Right ventricle myocardium inferior (tissue), 1 donor: ENCODE measurements around the gene PKDCC. TPM values are rescaled to one million over a fixed set of nuclear protein-coding genes. Genes with fewer than 3 reads are reported as not detected.
A peak's percentile ranks its signal among the peaks of the same experiment; 100 is the strongest.
"Not testable (repeated sequence)": the region's sequence is repeated elsewhere in the genome, so short reads cannot be mapped to it uniquely, and the experiment has no call there.

ENCODE experiments used
- ATAC-seq: fragments of 200-7000 bp; cut with Tn5 transposase; one replicate; pipeline ENCODE4 v1.9.1; 2020; ENCODE audit warnings: mild to moderate bottlenecking, moderate library complexity
- DNase-seq: peaks from one replicate; pipeline ENCODE4 v3.0.0; 2021; ENCODE audit errors: missing footprints
- intact Hi-C: fragments of 100-400 bp; cut with DNase I; formaldehyde crosslinking; loops from one replicate; pipeline ENCODE4 v1.11.0; 2022
- total RNA-seq: library from RNA; stranded (reverse); fragmentation: NEBNext Ultra II Directional; extraction: Animal tissue kit (Norgen Biotek cat#: 25700); gene quantifications from one replicate; pipeline ENCODE4 v1.2.1, GENCODE V29; 2021
- donor health status: DM: no; HTN: yes; CAD: no; lungs with severe emphysema.

The PKDCC gene
- total RNA-seq, 1 donor from 2014 or later, result 114 TPM

DNA sequence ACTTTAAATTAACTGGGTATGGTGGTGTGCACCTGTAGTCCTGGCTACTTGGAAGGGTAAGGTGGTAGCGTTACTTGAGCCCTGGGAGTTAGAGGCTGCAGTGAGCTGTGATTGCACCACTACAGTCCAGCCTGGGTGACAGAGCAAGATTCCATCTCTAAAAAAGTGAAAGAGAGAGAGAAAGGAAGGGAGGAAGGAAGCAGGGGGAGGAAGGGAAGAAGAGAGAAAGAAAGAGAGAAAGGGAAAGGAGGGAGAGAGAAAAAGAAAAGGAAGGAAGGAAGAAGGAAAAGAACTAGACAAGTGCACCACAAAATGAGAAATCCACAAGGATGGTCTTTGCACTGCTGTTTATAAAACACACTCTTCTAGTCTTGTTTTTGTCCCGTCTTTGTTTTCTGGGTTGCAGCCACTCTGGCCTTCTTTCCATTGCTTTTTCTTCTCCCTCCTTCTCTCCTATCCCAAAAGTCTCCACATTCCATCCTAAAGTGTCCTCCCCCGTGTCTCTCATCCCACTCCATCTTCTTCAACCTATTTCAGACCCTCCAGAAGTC, 32.0 kb downstream of the PKDCC start:
- ATAC-seq (no peak), DNase-seq (no peak)
- intact Hi-C loops, result loop anchor here (5.0 kb wide), 1 partner anchor 33 kb away; the partner anchor contains the start of gene PKDCC

DNA sequence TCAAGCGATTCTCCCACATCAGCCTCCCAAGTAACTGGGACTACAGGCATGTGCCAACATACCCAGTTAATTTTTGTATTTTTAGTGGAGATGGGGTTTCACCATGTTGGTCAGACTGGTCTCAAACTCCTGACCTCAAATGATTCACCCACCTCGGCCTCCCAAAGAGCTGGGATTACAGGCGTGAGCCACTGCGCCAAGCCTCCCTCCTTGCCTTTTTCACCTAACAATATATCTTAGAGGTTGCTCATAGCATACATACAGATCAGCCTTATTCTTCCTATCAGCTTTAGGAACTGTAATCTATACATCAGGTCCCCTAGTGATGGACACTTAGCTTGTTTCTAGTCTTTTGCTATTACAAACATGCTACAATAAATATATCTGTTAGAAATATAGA, 33.3 kb downstream of the PKDCC start:
- ATAC-seq, DNase-seq: not testable (repeated sequence)
- intact Hi-C loops, result loop anchor here (5.0 kb wide), 1 partner anchor 34 kb away; the partner anchor contains the start of gene PKDCC

DNA sequence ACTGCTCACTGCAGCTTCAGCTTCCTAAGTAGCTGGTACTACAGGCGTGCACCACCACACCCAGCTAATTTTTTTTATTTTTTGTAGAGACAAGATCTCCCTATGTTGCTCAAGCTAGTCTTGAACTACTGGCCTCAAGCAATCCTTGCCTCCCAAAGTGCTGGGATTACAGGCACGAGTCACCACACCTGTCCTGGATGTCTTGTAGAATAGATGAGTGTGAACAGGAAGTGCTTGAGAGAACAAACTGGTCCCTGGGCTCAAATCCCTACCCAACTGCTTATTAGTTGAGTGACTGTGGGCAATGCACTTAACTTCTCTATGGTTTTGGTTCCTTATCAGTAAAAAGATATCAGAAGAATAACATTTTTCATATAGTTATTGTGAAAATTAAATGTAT, 34.2 kb downstream of the PKDCC start:
- ATAC-seq, result no peak
- DNase-seq, result no peak
- intact Hi-C loops, result loop anchor here (5.0 kb wide), 1 partner anchor 35 kb away; the partner anchor contains the start of gene PKDCC

DNA sequence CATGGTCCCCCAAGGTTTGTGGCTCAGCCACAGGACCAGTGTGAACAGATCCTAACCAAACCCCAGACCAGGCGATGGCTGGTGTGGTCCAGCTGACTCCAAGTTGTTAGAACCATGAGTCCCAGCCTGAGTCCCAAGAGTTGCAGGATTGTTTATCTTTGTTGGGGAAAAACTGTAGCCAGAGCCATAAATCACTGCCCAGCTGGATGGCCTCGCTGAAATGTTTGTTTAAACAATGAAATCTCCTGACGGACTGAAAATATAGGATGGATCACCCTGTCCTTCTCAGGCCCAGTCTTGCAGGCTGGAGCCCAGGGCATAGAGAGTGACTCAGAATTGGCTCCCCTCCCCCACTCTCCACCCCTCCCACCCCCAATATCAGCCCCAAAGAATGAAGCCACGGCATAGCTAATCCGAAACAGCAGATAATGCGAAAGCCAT, 36.4 kb downstream of the PKDCC start:
- intact Hi-C loops, result loop anchor here (5.0 kb wide), 1 partner anchor 37 kb away; the partner anchor contains the start of gene PKDCC
- ATAC-seq (peak; percentile 84), DNase-seq (no peak)

DNA sequence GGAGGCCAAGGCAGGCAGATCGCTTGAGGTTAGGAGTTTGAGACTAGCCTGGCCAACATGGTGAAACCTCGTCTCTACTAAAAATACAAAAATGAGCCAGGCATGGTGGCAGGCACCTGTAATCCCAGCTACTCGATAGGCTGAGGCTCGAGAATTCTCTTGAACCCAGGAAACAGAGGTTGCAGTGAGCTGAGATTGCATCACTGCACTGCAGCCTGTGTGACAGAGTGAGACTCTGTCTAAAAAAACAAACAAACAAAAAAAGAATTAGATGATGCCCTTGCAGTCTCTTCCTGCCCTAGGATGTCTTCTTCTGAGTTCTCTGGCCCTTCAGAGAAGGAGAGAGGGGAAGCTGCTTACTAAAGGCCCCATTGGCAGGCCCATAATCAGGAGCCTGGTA, 37.2 kb downstream of the PKDCC start:
- ATAC-seq, DNase-seq: not testable (repeated sequence)
- intact Hi-C loops, result loop anchor here (5.0 kb wide), 1 partner anchor 233 kb away; no protein-coding TSS in a partner anchor

DNA sequence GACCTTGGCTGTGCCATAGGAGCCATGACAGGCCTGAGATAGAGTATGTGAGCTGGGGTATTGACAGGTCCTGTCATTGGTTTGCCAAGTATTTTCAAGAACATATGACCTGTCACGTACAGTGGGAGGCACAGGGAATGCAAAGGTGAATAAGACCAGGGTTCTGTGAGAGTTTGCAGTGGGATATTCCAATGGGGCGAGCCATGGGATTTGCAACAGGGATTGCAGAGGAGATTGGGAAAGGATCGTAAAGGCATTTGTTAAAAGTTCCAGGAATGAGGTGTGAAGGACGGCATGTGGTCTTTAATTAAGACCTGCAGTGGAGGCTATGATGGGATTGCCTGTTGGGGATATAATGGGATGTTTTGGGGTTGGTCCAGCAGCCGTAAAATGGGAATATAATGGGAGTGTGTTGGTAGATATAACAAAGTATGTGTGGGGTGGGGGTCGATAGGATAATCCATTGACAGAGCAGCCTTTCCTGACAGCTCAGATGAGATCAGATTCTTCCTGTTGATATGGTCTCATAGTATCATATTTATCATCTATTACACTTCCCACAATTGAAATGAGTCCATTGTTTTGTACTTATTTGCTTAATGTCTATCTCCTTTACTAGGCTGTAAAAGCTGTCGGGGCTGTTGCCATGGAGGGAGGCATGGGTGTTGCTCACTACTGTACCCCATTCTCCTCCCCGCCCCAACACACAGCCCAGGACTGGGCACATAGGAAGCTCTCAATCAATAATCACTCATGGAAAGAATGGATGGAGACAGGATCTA, 38.1 kb downstream of the PKDCC start:
- intact Hi-C loops, result loop anchor here (1.0 to 5.0 kb wide), 2 partner anchors 217 to 234 kb away; no protein-coding TSS in a partner anchor
- no peak for ATAC-seq
- DNase-seq, result no peak

DNA sequence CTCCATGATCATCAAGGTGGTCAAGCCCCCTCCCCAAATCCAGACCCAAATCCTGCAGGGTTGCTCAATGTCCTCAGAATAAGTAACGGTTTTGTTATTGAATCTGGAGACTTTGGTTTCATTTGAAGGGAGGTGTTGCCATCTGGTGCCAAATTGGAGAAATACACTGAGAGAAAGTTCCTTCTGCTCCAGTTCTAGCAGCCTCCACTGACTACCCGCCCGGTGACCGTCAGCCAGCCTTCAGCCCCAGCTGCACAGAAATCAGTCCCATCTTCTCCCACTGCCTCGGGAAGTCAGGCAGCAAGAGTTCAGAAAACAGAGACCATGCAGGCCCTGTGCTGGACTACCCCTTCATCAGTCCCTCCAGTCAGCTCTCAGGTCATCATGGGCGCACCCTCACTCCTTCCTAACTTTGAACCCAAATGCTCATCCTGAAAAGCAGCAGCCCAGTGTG, 38.7 kb downstream of the PKDCC start:
- DNase-seq (no peak), ATAC-seq (peak; percentile 53)
- intact Hi-C loops, result loop anchor here (1.0 to 5.0 kb wide), 2 partner anchors 217 to 234 kb away; no protein-coding TSS in a partner anchor

DNA sequence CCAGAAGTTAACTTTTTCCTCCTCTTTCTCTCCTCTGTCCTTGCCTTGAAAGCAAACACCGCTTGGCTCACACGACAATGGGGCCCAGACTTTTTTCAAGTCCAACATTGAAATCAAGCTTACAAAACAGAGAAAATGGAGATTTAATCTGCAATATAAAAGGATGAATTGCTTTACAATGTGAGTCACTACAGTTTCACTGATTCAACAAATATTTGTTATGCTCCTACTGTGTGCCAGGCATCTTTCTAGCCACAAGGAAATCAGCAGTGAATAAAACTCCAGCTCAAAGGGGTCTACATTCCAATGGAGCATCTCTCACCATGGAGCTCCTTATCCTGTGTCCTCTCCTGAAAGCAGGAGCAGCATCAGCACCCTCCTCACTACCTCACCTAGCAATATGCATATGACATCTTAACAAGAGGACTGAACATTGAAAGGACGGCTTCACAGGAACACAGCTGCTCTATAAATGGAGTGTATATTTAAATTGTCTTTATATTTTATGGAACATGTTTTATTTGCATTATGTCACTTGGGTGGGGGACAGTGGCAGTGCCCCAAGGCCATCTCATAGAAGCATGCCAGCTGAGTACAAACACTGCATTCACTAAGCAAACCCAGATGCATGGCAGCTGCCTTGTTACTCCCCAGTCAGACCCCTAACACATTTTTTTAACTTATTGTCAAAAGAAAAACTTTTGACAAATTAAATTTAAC, 39.5 kb downstream of the PKDCC start:
- DNase-seq (no peak), ATAC-seq (no peak)
- intact Hi-C loops, result loop anchor here (5.0 kb wide), 1 partner anchor 235 kb away; no protein-coding TSS in a partner anchor

DNA sequence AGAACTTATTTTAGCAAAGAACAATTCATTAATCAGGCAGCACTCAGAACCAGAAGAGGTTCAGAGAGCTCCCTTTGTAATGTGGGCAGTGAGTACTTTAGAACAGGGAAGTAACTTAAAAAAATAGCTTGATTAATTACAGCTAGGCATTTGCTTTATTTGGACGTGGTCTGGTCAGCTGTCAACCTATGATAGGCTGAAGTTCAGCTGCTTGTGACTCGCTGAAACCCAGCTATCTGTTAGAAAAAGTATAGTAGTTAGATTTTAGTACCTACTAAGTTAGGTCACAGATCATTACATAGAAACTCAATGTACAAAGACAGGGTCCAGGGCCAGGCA, 40.0 kb downstream of the PKDCC start:
- intact Hi-C loops, result loop anchor here (5.0 kb wide), 1 partner anchor 236 kb away; no protein-coding TSS in a partner anchor
- no peak for ATAC-seq
- no peak for DNase-seq

DNA sequence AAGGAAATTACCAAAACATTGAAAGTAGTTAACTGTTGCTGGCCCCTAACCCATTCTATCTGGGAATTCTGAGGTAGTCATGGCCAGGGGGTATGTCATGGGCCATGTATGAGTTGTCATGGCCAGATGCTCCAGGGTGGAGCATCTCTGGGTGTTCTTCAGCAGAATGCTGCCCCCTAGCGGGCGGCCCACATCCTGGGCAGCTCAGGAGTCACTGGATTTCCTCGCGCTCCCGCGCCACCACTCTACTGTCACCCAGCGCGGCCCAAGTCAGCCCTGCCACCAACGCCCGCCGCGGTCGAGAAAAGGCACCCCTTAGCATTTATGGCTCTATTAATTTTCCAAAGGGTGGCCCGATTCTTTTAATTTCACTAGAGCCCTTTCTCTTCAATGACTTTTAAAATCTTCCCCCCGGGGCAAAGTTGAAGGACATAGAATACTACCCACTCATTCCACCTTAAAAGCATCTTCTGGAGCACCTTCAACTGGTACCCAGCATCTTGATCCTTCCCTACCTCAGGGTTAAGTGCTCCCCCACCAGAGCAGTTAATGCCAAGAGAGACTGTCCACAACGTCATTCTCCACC, 41.6 kb downstream of the PKDCC start:
- DNase-seq (peak; percentile 90), ATAC-seq (peak; percentile 56)
- intact Hi-C loops, result loop anchor here (5.0 kb wide), 1 partner anchor 237 kb away; no protein-coding TSS in a partner anchor

DNA sequence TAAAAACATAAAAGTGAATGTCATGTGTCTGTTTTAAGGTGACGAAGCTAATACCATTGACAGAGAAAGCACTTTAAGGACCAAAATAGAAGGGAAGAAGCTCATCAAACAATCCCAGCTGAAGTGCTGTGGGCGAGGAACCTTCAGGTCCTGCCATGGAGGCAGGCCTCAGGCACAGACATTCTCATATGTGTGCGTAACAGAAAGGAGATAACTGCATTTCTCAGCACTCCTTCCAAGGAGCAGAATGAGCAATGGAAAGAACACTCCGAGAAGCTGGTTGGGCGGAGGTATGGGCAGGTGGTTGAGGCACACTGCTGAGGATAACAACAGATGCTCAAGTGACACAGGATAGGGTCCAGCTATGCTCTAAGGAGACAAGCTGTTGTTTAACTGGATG, 42.4 kb downstream of the PKDCC start:
- no peak for ATAC-seq
- no peak for DNase-seq
- intact Hi-C loops, result no loop called here

DNA sequence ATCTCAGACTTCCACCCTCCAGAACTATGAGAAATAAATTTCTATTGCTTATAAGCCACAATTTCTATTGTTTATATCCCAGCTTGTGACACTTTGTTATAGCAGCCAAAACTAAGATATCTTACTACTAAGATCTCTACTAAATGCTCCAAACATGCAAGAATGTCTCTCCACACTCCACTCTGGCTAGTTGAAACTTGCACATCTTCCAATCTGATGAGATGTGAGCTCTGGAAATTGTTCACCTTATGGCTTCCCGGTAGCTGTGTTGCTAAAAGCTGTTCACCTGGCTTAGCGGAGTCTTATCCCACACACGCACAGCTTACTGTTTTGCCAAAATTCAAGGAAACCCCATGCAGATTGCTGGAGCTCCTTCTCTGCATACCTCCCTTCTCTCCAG, 43.9 kb downstream of the PKDCC start:
- ATAC-seq (no peak), DNase-seq (no peak)
- intact Hi-C loops, result no loop called here

DNA sequence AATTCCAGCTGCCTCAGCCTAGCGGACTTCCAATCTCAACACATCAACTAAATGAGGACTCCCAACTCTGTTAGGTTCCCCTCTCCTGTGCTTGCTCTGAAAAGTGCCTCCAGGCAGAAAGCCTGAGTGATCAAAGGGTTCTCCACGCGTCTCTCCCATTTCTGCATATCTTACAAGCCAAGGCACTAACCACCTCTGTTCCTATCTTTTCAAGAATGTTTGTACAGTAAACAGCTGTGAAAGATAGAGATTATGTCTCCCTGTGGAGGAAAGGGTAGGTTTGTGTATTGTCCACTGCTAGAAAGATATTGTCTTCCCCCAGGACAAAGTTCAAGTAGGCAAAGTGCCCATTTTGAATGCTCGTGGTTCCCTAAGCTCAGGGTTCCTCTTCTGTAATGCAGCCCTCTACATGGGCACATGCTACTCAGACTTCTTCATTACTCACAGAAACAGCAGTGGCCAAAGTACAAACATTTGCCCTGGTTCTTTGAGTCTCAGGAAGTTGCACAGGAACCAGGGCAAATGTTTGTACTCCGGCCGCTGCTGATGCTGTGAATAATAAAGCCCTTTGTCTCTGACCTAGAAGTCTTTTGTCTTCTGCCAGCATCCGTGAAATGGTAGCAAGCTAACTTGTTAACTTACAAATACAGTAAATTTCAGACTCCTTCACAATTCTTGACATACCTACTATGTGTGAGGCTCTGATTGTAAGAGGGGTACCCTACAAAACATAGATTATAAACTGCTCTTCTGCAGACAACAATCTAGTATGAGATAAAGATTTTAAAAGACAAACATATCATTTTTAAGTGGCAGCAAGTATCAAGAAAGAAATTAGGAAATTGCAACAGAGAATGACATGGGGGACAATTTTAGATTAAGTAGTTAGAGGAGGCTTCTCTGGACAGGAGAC, 44.5 kb downstream of the PKDCC start:
- ATAC-seq (no peak), DNase-seq (no peak)
- intact Hi-C loops, result no loop called here

DNA sequence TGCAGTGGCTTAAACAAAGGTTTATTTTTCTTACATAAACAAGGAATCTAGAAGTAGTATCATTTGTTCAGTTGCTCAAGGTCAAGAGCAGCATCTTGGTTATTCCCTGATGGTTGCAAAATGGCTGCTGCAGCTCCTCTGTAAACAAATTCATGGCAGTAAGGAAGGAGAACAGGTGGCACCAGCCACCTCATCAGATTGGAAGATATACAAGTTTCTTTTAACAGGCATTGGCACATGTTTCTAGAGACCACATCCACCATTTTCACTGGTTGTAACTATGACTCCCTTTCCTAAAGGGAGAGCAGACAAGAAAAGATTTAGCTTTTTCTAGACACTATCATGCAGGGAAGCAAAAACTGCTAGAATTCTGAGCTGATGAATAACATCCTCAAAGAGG, 46.3 kb downstream of the PKDCC start:
- DNase-seq, result no peak
- ATAC-seq, result no peak
- intact Hi-C loops, result no loop called here

DNA sequence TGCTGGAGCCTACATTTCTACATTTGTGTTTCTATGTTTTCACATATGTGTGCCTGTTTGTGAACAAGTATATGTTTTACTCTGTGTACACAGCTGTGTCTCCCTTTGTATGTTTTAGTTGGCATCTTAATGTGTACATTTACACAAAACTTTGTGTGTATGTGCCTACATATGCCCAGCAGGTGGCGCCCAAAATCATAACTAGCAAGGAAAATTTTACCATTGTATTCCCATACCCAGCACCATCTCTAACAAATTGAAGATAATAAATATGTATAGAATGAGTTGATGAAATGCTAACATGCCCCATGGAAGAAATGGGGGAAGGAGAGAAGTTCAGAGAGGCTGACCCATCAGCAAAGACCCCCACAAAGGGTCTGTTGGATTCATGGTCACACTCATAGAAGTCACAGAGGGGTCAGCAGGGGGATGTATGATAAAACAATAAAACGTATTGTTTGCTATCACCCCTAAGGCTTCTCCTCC, 48.1 kb downstream of the PKDCC start:
- intact Hi-C loops, result loop anchor here (1.0 to 2.0 kb wide), 3 partner anchors 142 to 265 kb away; partner anchors contain the start of gene COX7A2L
- ATAC-seq (peak; percentile 36), DNase-seq (peak; percentile 89)

DNA sequence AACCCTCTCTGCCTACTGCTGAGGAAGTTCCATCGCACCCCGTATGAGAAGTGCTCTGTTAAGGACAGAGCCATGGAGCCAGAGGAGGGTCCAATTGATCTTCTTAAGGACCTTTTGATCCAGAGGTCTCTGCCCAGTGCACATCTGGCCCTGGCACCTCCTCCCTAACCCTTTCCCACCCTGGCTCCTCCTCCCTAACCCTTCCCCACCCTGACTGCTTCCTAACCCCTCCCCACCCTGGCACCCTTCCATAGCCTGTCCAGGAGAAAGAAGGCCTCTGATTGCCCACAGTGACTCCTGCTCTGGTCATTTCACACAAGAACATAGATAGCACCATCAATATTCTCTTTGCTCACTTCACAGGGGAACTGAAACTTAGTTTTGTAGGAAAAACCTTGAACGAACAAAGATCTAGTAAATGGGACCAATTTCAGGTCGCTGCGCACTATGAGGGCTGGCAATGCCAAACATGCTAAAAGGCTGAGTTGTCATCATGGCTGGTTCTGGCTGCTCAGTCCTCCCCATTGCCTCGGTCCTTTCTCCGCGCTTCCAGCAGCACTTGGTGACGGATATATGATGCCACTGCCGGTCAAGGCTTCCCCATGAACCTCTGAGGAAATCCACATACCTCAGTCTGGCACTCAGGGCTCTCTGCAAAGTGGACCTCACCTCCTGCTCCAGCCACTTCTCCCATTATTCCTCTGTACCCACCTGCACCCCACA, 49.2 kb downstream of the PKDCC start:
- intact Hi-C loops, result loop anchor here (1.0 to 2.0 kb wide), 3 partner anchors 141 to 264 kb away; partner anchors contain the start of gene COX7A2L
- DNase-seq (no peak), ATAC-seq (no peak)
